A673 (cell line): ENCODE data around the gene FRMD4B.

Experiments
- EZH2 ChIP-seq: fragments of 200-600 bp; sonication (generic); IDR thresholded peaks from 2 replicates; pipeline ENCODE4 v1.6.1; 2017; ENCODE audit warnings: borderline replicate concordance, low read depth, mild to moderate bottlenecking, mixed read lengths, antibody characterized with exemption, low read length; ENCODE audit not compliant: poor library complexity, severe bottlenecking
- TF ChIP-seq, protein P1 (sequence below): fragments of 300-800, 200-600 bp; sonication (generic); conservative IDR thresholded peaks from 2 replicates; pipeline ENCODE4 v1.5.1; 2017; ENCODE audit warnings: low read depth, mild to moderate bottlenecking, antibody characterized with exemption, low read length, moderate library complexity, mixed read lengths

- TF ChIP-seq, protein P1, sequence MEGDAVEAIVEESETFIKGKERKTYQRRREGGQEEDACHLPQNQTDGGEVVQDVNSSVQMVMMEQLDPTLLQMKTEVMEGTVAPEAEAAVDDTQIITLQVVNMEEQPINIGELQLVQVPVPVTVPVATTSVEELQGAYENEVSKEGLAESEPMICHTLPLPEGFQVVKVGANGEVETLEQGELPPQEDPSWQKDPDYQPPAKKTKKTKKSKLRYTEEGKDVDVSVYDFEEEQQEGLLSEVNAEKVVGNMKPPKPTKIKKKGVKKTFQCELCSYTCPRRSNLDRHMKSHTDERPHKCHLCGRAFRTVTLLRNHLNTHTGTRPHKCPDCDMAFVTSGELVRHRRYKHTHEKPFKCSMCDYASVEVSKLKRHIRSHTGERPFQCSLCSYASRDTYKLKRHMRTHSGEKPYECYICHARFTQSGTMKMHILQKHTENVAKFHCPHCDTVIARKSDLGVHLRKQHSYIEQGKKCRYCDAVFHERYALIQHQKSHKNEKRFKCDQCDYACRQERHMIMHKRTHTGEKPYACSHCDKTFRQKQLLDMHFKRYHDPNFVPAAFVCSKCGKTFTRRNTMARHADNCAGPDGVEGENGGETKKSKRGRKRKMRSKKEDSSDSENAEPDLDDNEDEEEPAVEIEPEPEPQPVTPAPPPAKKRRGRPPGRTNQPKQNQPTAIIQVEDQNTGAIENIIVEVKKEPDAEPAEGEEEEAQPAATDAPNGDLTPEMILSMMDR = no peak
- no peak for TF ChIP-seq EZH2
Observed at GRCh38 chr3:69193749-69194148, 192.1 kb downstream of the FRMD4B start.
